Esophagus squamous epithelium (tissue), 4 donors: Measurements from ENCODE around the gene HOXD9.

Experiments used
- POLR2A ChIP-seq, 4 donors: fragments of 450-650 bp; IDR thresholded peaks; one replicate each; pipeline ENCODE4 v1.6.1; 2017; ENCODE audit warnings: antibody characterized with exemption in 4 of 4, mild to moderate bottlenecking in 4 of 4, moderate library complexity in 3 of 4
- TF ChIP-seq, protein P1 (sequence below), 6 experiments: fragments of 450-650 bp in 4 of 6; fragments of 200-600 bp in 2 of 6; sonication (generic) in 2 of 6; IDR thresholded peaks; one replicate each; pipeline ENCODE4 v1.5.1; 2016 to 2019; ENCODE audit warnings: antibody characterized with exemption in 6 of 6, mild to moderate bottlenecking in 4 of 6, moderate library complexity in 4 of 6

DNA sequence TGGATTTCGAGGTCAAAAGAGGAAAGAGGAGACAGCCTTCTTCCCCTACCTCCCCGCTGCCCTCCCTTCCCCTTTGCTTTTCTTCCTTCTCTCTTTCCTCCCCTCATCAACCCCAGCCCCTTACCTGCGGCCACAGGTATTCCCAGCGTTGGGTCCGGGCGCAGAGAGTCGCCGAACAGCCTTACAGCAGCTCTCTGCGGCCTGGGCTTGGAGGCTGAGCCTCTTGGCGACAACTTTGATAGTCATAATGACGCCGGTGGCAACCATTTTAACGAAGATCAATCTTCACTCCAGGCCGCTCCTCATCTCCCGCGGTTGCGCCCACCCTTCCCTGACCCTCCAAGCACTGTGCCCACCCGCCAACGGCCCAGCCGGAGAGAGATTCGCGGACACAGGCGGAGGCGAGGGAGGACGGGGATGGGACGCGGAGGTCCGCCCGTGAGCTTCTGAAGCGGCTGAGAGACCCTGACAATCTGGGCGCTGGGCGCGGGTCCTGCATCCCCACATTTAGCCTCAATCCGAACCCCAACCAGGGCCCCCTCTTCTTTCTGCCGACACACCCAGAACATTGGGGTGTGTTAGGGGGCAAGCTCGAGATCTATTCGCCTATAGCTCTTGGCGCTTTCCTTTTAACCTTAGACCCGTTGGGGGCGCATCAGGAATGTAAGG is 37.3 kb upstream of the HOXD9 start:
- no peak for TF ChIP-seq POLR2A (IDR thresholded peaks at IDR 0.05)
- TF ChIP-seq, protein P1, sequence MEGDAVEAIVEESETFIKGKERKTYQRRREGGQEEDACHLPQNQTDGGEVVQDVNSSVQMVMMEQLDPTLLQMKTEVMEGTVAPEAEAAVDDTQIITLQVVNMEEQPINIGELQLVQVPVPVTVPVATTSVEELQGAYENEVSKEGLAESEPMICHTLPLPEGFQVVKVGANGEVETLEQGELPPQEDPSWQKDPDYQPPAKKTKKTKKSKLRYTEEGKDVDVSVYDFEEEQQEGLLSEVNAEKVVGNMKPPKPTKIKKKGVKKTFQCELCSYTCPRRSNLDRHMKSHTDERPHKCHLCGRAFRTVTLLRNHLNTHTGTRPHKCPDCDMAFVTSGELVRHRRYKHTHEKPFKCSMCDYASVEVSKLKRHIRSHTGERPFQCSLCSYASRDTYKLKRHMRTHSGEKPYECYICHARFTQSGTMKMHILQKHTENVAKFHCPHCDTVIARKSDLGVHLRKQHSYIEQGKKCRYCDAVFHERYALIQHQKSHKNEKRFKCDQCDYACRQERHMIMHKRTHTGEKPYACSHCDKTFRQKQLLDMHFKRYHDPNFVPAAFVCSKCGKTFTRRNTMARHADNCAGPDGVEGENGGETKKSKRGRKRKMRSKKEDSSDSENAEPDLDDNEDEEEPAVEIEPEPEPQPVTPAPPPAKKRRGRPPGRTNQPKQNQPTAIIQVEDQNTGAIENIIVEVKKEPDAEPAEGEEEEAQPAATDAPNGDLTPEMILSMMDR (IDR thresholded peaks at IDR 0.05), result no peak
